ENCODE results near the gene STARD8.
A peak's percentile ranks its signal among the peaks of the same experiment; 100 is the strongest.

The STARD8 gene

DNA sequence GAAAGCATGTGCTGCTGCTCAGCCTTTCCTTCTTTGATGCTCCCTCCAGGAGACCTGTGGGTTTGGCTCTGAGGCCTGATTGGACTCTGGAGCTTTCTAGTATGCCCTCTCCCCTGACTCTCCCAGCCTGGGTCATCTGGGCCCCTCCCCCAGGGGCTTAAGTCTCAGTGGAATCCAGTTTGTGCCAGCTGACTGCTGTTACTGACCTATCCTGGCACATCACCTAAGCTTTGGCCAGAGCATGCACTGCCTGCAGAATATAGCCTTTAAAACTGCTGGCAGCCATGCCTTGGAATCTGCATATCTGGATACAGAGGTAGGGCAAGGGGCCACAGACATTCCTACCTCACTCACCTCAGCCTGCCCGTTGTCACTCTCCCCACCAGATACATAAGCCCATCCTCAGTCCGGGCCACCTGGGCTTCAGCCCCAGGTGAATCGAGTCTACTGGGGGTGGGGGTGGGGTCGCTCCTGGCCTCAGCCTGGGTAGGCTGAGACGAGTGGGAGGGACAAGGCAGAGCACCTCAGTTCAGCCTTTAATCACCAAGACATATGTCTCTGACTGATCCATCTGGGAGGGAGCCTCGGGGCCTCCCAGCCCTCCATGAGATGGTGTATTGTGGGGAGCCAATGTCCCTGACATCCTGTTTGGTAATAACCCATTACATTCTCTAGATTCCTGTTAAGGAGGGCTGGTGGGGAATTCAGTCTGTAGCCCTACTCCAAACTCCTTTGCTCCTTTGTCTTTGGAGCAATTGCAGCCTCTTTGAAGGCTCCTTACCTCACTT is 61.2 kb downstream of the STARD8 start:
- TF ChIP-seq POLR2A (IDR thresholded peaks at IDR 0.05; ENCODE audit: low read length) (no peak), GATA1 (IDR thresholded peaks at IDR 0.05; ENCODE audit: low read depth, low read length) (no peak)
- DNase-seq = no peak

DNA sequence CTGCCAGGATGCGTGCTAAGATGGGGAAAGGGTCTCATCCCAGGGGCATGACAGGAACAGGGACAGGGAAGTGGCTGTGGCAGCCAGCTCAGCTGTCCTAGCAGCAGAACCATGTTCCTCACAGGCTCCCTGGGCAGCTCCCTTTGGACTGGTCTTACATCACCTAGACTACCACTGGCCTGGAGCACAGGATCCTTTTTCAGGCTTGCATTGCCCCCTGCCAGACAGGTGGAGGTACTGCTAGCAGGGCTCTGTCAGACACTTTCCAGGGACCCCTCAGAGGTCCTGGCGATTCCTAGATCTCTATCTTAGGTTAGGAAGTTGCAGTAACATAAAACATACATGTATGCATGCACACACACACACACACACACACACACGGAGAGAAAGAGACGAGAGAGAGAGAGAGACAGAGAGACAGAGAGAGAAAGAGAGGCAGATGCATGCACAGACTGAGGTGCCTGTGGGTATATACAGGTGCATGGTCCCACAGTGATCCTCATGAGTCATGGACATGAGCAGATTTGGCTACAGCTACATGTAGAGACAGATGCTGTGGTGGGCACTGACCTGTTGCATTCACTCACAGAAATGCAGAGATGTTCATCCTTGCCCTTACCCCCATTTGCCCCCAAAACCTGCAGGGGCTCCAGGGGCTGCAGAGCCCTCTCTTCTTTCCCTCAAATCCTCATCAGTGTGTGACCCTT is 63.6 kb downstream of the STARD8 start:
- TF ChIP-seq GATA1 (IDR thresholded peaks at IDR 0.05; ENCODE audit: low read depth, low read length) (no peak), POLR2A (IDR thresholded peaks at IDR 0.05; ENCODE audit: low read length) (no peak)
- DNase-seq = peak; percentile 20 to 52

DNA sequence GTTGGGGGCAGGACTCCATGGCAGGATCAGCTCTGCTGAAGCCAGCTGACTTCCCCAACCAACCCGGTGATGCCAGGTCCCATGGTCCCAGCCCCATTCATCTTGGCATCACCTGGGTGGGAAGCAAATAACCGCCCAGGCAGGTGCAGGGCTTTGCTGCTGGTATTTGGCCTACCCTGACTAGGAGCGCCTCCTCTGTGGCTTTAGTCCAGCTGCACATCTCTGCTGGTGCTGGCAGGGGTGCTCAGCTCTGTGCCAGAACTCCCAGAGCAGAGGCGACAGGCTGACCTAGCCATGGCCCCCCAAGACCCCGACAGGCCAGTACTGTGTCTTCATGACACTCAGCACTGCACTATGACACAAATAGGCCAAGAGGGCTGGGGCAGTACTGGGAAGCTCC is 64.4 kb downstream of the STARD8 start:
- DNase-seq = no peak
- TF ChIP-seq GATA1 (IDR thresholded peaks at IDR 0.05; ENCODE audit: low read depth, low read length) = no peak
- no peak for TF ChIP-seq POLR2A (IDR thresholded peaks at IDR 0.05; ENCODE audit: low read length)

DNA sequence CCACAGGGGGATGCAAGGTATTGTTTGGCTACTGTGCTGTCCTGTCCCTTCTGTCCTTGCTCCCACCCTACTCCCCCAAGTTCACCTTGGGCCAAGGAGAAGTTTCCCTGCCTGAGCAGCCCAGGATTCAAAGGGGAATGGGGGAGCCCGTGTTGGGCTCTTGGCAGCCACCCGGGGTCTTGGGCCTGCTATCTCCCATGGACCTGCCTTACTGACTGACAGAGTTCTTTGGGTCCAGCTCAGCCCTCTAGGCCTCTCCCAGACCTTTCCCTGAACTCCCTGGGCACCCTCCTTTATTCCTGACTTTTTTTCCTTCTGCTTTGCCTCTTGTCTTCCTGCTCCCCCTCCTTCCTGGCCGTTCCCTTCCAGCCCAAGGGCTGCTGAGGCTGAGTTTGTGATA is 67.4 kb downstream of the STARD8 start:
- DNase-seq = no peak
- TF ChIP-seq POLR2A (IDR thresholded peaks at IDR 0.05; ENCODE audit: low read length) = no peak
- no peak for TF ChIP-seq GATA1 (IDR thresholded peaks at IDR 0.05; ENCODE audit: low read depth, low read length)

GRCh38 chrX:68717196-68717595 is 69.7 kb downstream of the STARD8 start:
- TF ChIP-seq POLR2A (IDR thresholded peaks at IDR 0.05; ENCODE audit: low read length) (no peak), GATA1 (IDR thresholded peaks at IDR 0.05; ENCODE audit: low read depth, low read length) (no peak)
- no peak for DNase-seq

DNA sequence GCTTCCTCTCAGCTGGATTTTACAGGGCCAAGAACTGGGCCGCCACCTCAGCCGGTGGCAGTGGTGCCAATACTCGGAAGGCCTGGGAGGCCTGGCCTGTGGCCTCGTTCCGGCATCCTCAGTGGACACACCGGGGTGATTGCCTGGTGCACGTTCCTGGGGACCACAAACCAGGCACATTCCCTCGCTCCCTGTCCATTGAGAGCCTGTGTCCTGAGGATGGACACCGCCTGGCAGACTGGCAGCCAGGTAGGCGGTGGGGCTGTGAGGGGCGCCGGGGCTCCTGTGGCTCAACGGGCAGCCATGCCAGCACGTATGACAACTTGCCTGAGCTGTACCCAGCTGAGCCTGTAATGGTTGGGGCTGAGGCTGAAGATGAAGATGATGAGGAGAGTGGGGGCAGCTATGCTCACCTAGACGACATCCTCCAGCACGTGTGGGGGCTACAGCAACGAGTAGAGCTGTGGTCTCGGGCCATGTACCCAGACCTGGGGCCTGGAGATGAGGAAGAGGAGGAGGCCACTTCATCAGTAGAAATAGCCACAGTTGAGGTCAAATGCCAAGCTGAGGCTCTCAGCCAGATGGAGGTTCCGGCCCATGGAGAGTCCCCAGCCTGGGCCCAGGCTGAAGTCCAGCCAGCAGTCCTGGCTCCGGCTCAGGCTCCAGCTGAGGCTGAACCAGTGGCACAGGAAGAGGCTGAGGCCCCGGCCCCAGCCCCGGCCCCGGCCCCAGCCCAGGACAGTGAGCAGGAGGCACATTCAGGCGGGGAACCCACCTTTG is 70.4 kb downstream of the STARD8 start:
- TF ChIP-seq GATA1 (IDR thresholded peaks at IDR 0.05; ENCODE audit: low read depth, low read length) (no peak), POLR2A (IDR thresholded peaks at IDR 0.05; ENCODE audit: low read length) (no peak)
- no peak for DNase-seq

GRCh38 chrX:68718443-68718820 is 71.0 kb downstream of the STARD8 start:
- no peak for TF ChIP-seq POLR2A (IDR thresholded peaks at IDR 0.05; ENCODE audit: low read length)
- no peak for TF ChIP-seq GATA1 (IDR thresholded peaks at IDR 0.05; ENCODE audit: low read depth, low read length)
- DNase-seq = no peak

- DNase-seq = no peak
- TF ChIP-seq POLR2A (IDR thresholded peaks at IDR 0.05; ENCODE audit: low read length) (no peak), GATA1 (IDR thresholded peaks at IDR 0.05; ENCODE audit: low read depth, low read length) (no peak)
Observed at GRCh38 chrX:68719181-68719903, 71.9 kb downstream of the STARD8 start.

GRCh38 chrX:68719904-68720614 is 72.6 kb downstream of the STARD8 start:
- TF ChIP-seq POLR2A (IDR thresholded peaks at IDR 0.05; ENCODE audit: low read length) = no peak
- no peak for TF ChIP-seq GATA1 (IDR thresholded peaks at IDR 0.05; ENCODE audit: low read depth, low read length)
- DNase-seq = peak; percentile 1 to 18

GRCh38 chrX:68720851-68721250 is 73.4 kb downstream of the STARD8 start:
- no peak for DNase-seq
- no peak for TF ChIP-seq POLR2A (IDR thresholded peaks at IDR 0.05; ENCODE audit: low read length)
- no peak for TF ChIP-seq GATA1 (IDR thresholded peaks at IDR 0.05; ENCODE audit: low read depth, low read length)

DNA sequence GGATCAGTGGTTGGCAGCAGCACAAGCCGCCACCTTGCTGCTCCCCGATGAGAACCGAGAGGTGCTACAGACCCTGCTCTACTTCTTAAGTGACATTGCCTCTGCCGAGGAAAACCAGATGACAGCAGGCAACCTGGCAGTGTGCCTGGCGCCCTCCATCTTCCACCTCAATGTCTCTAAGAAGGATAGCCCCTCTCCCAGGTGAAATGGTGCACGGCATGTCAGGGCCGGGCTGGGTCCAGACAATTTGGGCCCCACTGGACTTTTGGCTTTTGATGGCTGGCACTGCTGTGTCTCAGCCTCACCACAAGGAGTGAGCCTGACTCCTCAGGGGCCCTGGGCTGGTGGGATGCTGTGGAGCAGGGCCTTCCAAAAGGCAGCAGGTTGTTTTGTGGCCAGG is 74.1 kb downstream of the STARD8 start:
- no peak for DNase-seq
- TF ChIP-seq POLR2A (IDR thresholded peaks at IDR 0.05; ENCODE audit: low read length) = no peak
- no peak for TF ChIP-seq GATA1 (IDR thresholded peaks at IDR 0.05; ENCODE audit: low read depth, low read length)

GRCh38 chrX:68721991-68722860 is 74.8 kb downstream of the STARD8 start:
- DNase-seq = no peak
- TF ChIP-seq POLR2A (IDR thresholded peaks at IDR 0.05; ENCODE audit: low read length) = no peak
- TF ChIP-seq GATA1 (IDR thresholded peaks at IDR 0.05; ENCODE audit: low read depth, low read length) = no peak

Data from erythroblast (primary cell).